RWPE1 (cell line): ENCODE results near the gene RHOT2.
A peak's percentile ranks its signal among the peaks of the same experiment; 100 is the strongest.

Experiments
- CTCF ChIA-PET: fragments of 350-600 bp; sonication (Branson Sonifier 250); formaldehyde crosslinking; extraction: SDS; loops from one replicate; lab custom pipeline; 2021; lab: Yijun Ruan, JAX
- POLR2A ChIA-PET: fragments of 400-600 bp; formaldehyde crosslinking; extraction: SDS; loops from one replicate; lab custom pipeline; 2020; ENCODE audit warnings: antibody characterized with exemption; ENCODE audit not compliant: low non-redundant PET; lab: Yijun Ruan, JAX
- DNase-seq: peaks from one replicate; pipeline ENCODE4 v3.0.0; 2012; ENCODE audit warnings: low spot score
- H3K27ac ChIP-seq: fragments of 450-650 bp; 2 replicates; pipeline ENCODE4 v1.5.1; 2017
- CTCF ChIP-seq: fragments of 450-650 bp; conservative IDR thresholded peaks from 2 replicates; pipeline ENCODE4 v1.5.1; 2017; ENCODE audit warnings: low read depth, mild to moderate bottlenecking

Gene RHOT2

DNA sequence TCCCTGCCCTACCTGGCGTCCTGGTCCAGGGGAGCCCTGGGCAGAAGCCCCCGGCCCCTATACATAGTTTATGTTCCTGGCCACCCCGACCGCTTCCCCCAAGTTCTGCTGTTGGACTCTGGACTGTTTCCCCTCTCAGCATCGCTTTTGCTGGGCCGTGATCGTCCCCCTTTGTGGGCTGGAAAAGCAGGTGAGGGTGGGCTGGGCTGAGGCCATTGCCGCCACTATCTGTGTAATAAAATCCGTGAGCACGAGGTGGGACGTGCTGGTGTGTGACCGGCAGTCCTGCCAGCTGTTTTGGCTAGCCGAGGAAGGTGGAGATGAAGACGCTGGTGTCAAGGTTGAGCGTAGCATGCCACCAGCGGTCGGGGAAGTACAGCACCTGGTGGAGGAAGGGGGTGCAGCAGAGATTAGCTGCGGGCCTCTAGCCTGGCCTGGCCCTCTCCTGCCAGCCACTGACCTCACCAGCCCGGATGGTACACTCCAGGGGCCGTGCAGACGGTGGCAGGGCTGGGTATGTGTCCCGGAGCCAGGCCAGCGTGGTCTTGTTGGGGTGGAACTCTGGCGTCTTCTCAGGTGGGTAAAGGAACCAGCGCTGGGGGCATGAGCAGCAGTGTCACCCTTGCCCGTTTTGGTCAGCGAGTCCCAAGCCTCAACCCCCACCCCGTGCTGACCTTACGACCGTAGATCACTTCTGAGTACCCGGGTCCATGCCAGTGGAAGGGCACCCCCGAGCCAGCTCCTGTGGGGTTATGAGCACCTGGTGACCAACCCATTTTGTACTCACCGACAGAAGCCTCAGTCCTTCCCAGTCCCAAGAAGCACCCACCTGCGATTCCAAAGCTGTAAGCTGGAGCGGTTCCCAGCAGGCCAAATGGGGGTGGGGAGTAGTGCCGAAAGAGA, 14.8 kb downstream of the RHOT2 start:
- no peak for DNase-seq
- TF ChIP-seq CTCF, result no peak
- CTCF ChIA-PET, result interaction anchor here (1.0 kb wide), 1 partner anchor 15 kb away, joined by 4 read pairs; the partner anchor contains the start of gene RHOT2
- peak overlapping the region; percentile 94 for H3K27ac ChIP-seq
- POLR2A ChIA-PET, result no interaction called here

GRCh38 chr16:683396-684070, 15.6 kb downstream of the RHOT2 start:
- peak overlapping the region; percentile 94 for H3K27ac ChIP-seq
- ChIA-PET CTCF (interaction anchor here (0.6 to 1.6 kb wide), 4 partner anchors 16 to 91 kb away, joined by 3 to 5 read pairs (median 4); partner anchors contain the start of genes METRN and RHOT2), POLR2A (interaction anchor here (0.6 to 1.2 kb wide), 3 partner anchors 11 to 612 kb away, joined by 3 to 5 read pairs (median 5); no protein-coding TSS in a partner anchor)
- DNase-seq, result no peak
- TF ChIP-seq CTCF, result no peak

DNA sequence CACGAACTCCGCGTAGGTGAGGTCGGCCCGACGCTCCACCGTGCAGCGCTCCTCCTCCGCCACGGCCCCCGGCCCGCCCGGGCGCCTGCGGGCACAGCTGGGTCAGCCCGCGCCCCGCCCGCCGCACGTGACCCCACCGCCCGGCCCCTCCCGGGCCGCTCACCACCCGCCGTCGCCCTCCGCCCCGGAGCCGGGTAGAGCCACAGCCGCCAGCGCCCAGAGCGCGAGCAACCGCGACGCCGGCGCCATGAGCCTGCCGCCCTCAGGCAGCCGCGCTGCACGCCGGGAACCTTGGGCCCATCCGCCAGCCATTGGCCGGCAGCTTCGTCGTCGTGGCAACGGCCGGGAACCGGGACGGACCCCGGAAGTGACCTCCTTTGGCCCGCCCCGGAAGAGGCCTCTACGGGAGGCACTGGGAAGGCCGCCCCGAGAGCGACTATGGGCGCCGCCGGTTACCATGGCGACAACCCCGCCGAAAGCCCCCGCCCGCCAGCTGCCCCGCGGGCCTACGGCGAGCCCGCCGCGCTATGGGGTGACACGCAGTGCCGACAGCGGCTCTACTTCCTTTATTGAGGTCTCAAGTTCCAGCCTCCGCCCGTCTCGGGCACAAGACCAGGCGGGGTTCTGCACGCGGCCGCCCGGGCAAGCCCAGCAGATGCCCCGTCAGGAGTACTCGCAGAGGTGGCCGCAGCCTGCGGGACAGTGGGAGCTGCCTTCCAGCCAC, 16.3 kb downstream of the RHOT2 start, which contains the start of gene JMJD8:
Gene JMJD8 (minus strand): TSS at position 264 of the 724 bp plus-strand sequence. CDS start 15 bp downstream, at position 249.
- H3K27ac ChIP-seq, result peak within 1 kb of the TSS; percentile 94
- no peak for TF ChIP-seq CTCF
- DNase-seq, result peak; percentile 85
- ChIA-PET POLR2A (interaction anchor here (0.6 to 1.2 kb wide), 3 partner anchors 11 to 612 kb away, joined by 3 to 5 read pairs (median 5); no protein-coding TSS in a partner anchor), CTCF (interaction anchor here (0.6 to 1.6 kb wide), 3 partner anchors 31 to 92 kb away, joined by 3 to 5 read pairs (median 3); partner anchors contain the start of gene METRN)

- no peak for TF ChIP-seq CTCF
- peak overlapping the region; percentile 94 for H3K27ac ChIP-seq
- POLR2A ChIA-PET, result no interaction called here
- DNase-seq, result no peak
- CTCF ChIA-PET, result interaction anchor here (0.7 to 1.6 kb wide), 3 partner anchors 14 to 93 kb away, joined by 3 to 5 read pairs (median 3); partner anchors contain the start of gene METRN
Observed at GRCh38 chr16:684961-685696, 17.2 kb downstream of the RHOT2 start.

DNA sequence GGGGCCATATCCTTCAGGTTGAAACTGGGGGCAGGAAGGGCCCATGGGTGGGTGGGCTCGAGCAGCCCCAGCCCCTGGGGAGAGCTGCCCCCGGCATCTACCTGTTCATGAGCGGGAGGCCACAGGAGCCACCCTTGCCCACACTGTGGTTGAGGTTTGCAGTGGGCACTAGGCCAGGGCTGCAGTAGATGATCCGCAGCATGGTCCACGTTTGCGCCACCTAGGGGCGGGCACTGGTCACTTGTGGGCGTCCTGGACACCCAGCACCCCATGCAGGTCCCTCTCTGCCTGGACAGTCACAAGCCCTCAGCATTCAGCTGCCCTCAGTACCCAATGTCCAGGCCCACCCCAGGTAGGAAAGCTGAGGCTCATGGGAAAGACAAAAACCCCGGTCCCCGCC, 18.0 kb downstream of the RHOT2 start:
- H3K27ac ChIP-seq, result peak overlapping the region; percentile 94
- peak; percentile 61 for TF ChIP-seq CTCF
- ChIA-PET POLR2A (no interaction called here), CTCF (interaction anchor here (0.5 to 0.7 kb wide), 2 partner anchors 12 to 14 kb away, joined by 3 read pairs; no protein-coding TSS in a partner anchor)
- DNase-seq, result no peak
